HG02763 (cell line): ENCODE results near the gene HSD11B1L.
"Not testable (repeated sequence)": the region's sequence is repeated elsewhere in the genome, so short reads cannot be mapped to it uniquely, and the experiment has no call there.

Experiments
- ATAC-seq: cut with Tn5 transposase; IDR thresholded peaks from one replicate; pipeline ENCODE4 v1.9.1; 2021; ENCODE audit warnings: mild to moderate bottlenecking, moderate library complexity; ENCODE audit not compliant: unreplicated experiment

Gene HSD11B1L

GRCh38 chr19:5719961-5720790, 39.3 kb downstream of the HSD11B1L start, which contains the start of the genes CATSPERD and LONP1:
Gene CATSPERD, plus strand, starts transcription at chr19:5720637. Its CDS starts 101 bp downstream, at chr19:5720738.
Gene LONP1, minus strand, starts transcription at chr19:5720146. Its CDS starts 14 bp downstream, at chr19:5720132.
- ATAC-seq = peak; percentile 85

GRCh38 chr19:5727453-5728050, 46.7 kb downstream of the HSD11B1L start:
- ATAC-seq = no peak

GRCh38 chr19:5733172-5733571, 52.3 kb downstream of the HSD11B1L start:
- not testable (repeated sequence) for ATAC-seq
